Esophagus (tissue), 2 donors: ENCODE measurements around the gene RPS6KA4. TPM values are rescaled to one million over a fixed set of nuclear protein-coding genes. Genes with fewer than 3 reads are reported as not detected.

Experiments
- H3K27ac ChIP-seq, 2 donors: one replicate each; pipeline ENCODE4 v1.5.1; 2013; ENCODE audit warnings: low read depth in 2 of 2, mild to moderate bottlenecking in 2 of 2, inconsistent platforms in 1 of 2, low read length in 1 of 2, moderate library complexity in 1 of 2
- H3K27me3 ChIP-seq, 2 donors: one replicate each; pipeline ENCODE4 v1.6.1; 2013; ENCODE audit warnings: low read length in 2 of 2, control low read depth in 1 of 2, mild to moderate bottlenecking in 1 of 2; ENCODE audit not compliant: insufficient read depth in 2 of 2, control insufficient read depth in 1 of 2
- H3K36me3 ChIP-seq, 2 donors: one replicate each; pipeline ENCODE4 v1.6.1; 2013; ENCODE audit warnings: low read length in 1 of 2; ENCODE audit not compliant: control insufficient read depth in 2 of 2, insufficient read depth in 2 of 2
- H3K4me1 ChIP-seq, 2 donors: one replicate each; pipeline ENCODE4 v1.6.1; 2013; ENCODE audit warnings: low read length in 1 of 2; ENCODE audit not compliant: control insufficient read depth in 2 of 2, insufficient read depth in 2 of 2
- H3K4me3 ChIP-seq, 2 donors: one replicate each; pipeline ENCODE4 v1.5.1; 2013; ENCODE audit warnings: low read length in 2 of 2, mild to moderate bottlenecking in 2 of 2, low read depth in 1 of 2, moderate library complexity in 1 of 2
- H3K9me3 ChIP-seq, 2 donors: one replicate each; pipeline ENCODE4 v1.6.1; 2013; ENCODE audit warnings: mild to moderate bottlenecking in 2 of 2, low read depth in 1 of 2, low read length in 1 of 2, moderate library complexity in 1 of 2; ENCODE audit not compliant: control insufficient read depth in 2 of 2, insufficient read depth in 1 of 2
- WGBS, 2 donors: extraction: QIAGEN DNeasy Blood & Tissue Kit; methylation state at CpG; one replicate each; pipeline ENCODE4 v1.1.7; 2013; 5-methylcytosine and 5-hydroxymethylcytosine counted together
- polyA plus RNA-seq, 2 donors: library from polyadenylated mRNA; stranded (reverse); fragments of 200-250 nt; gene quantifications; one replicate each; pipeline ENCODE4 v1.2.3, GENCODE V29; 2013
- donor health status: healthy with polysubstance abuse.
- donor health status: Bipolar disorder and iron deficiency.

The RPS6KA4 gene
- polyA plus RNA-seq, 2 donors: 28.5 to 31.2 TPM

GRCh38 chr11:64339754-64340408 is 19.1 kb upstream of the RPS6KA4 start, which contains the start of gene CCDC88B:
Gene CCDC88B (plus strand): TSS chr11:64340204. CDS start chr11:64340267, 63 bp downstream.
- H3K27ac ChIP-seq: peak within 1 kb of the TSS; percentile 10 to 23
- WGBS, 2 donors: 59 to 69% methylated on average over 16 of the region's 16 CpGs
- H3K27me3 ChIP-seq: no peaks in the 10 kb centered on the region
- peaks cover 5 to 18% of the 10 kb centered on the region in 2 donors for H3K4me1 ChIP-seq
- no peaks in the 10 kb centered on the region for H3K36me3 ChIP-seq
- no peaks in the 10 kb centered on the region for H3K9me3 ChIP-seq
- peak within 1 kb of the TSS in 1 of 2 donors; percentile 27 for H3K4me3 ChIP-seq

- WGBS, 2 donors: 44 to 58% methylated on average over 31 to 33 of the region's 33 CpGs
- Histone ChIP-seq H3K36me3 (no peaks in the 10 kb centered on the region), H3K27me3 (no peaks in the 10 kb centered on the region), H3K9me3 (no peaks in the 10 kb centered on the region), H3K4me1 (peaks cover 5 to 18% of the 10 kb centered on the region in 2 donors), H3K4me3 (peak overlapping the region in 1 of 2 donors; percentile 27), H3K27ac (peak overlapping the region in 1 of 2 donors; percentile 10)
Observed at GRCh38 chr11:64340671-64341335, 18.2 kb upstream of the RPS6KA4 start.

GRCh38 chr11:64341429-64341828 is 17.5 kb upstream of the RPS6KA4 start:
- H3K36me3 ChIP-seq: no peaks in the 10 kb centered on the region
- H3K4me3 ChIP-seq: no peak overlapping the region
- H3K9me3 ChIP-seq: no peaks in the 10 kb centered on the region
- WGBS, 2 donors: 88 to 90% methylated on average over 20 to 21 of the region's 21 CpGs
- no peak overlapping the region for H3K27ac ChIP-seq
- H3K27me3 ChIP-seq: no peaks in the 10 kb centered on the region
- H3K4me1 ChIP-seq: peaks cover 5 to 18% of the 10 kb centered on the region in 2 donors

GRCh38 chr11:64341851-64342791 is 16.8 kb upstream of the RPS6KA4 start:
- Histone ChIP-seq H3K9me3 (no peaks in the 10 kb centered on the region), H3K4me1 (peaks cover 5 to 20% of the 10 kb centered on the region in 2 donors), H3K36me3 (no peaks in the 10 kb centered on the region), H3K4me3 (peak overlapping the region; percentile 18 to 42), H3K27ac (peak overlapping the region; percentile 85 to 86), H3K27me3 (no peaks in the 10 kb centered on the region)
- WGBS, 2 donors: 20 to 21% methylated on average over 50 to 55 of the region's 55 CpGs

- Histone ChIP-seq H3K9me3 (no peaks in the 10 kb centered on the region), H3K4me3 (peak overlapping the region in 1 of 2 donors; percentile 18), H3K36me3 (no peaks in the 10 kb centered on the region), H3K4me1 (peaks cover 5 to 24% of the 10 kb centered on the region in 2 donors), H3K27me3 (no peaks in the 10 kb centered on the region), H3K27ac (peak overlapping the region; percentile 85 to 86)
- WGBS, 2 donors: 59 to 60% methylated on average over 22 to 29 of the region's 29 CpGs
Observed at GRCh38 chr11:64342869-64343745, 15.9 kb upstream of the RPS6KA4 start.

- H3K36me3 ChIP-seq: no peaks in the 10 kb centered on the region
- no peaks in the 10 kb centered on the region for H3K9me3 ChIP-seq
- peaks cover 10 to 24% of the 10 kb centered on the region in 2 donors for H3K4me1 ChIP-seq
- no peak overlapping the region for H3K27ac ChIP-seq
- WGBS, 2 donors: 84 to 85% methylated on average over 14 to 18 of the region's 18 CpGs
- H3K4me3 ChIP-seq: no peak overlapping the region
- no peaks in the 10 kb centered on the region for H3K27me3 ChIP-seq
Observed at GRCh38 chr11:64343767-64344559, 15.0 kb upstream of the RPS6KA4 start.

- H3K4me1 ChIP-seq: peaks cover 10 to 25% of the 10 kb centered on the region in 2 donors
- WGBS, 2 donors: 95 to 98% methylated on average over 25 to 28 of the region's 28 CpGs
Observed at GRCh38 chr11:64344787-64345186, 14.2 kb upstream of the RPS6KA4 start.

GRCh38 chr11:64347193-64347867 is 11.6 kb upstream of the RPS6KA4 start:
- peak overlapping the region; percentile 86 to 87 for H3K27ac ChIP-seq
- H3K36me3 ChIP-seq: peaks cover 0 to 2% of the 10 kb centered on the region in 2 donors
- H3K4me3 ChIP-seq: no peak overlapping the region
- WGBS, 2 donors: 72 to 77% methylated on average over 12 of the region's 12 CpGs
- peaks cover 10 to 14% of the 10 kb centered on the region in 2 donors for H3K4me1 ChIP-seq
- H3K27me3 ChIP-seq: no peaks in the 10 kb centered on the region
- H3K9me3 ChIP-seq: no peaks in the 10 kb centered on the region

More at GRCh38 chr11:64344787-64345186, 14.2 kb upstream of the RPS6KA4 start:
- Histone ChIP-seq H3K27ac (no peak overlapping the region), H3K4me3 (no peak overlapping the region), H3K9me3 (no peaks in the 10 kb centered on the region), H3K27me3 (no peaks in the 10 kb centered on the region), H3K36me3 (no peaks in the 10 kb centered on the region)
